Measurements from ENCODE around the gene KANK4.

KANK4 gene
- 0 reads per million in 3 donors for total RNA-seq

DNA sequence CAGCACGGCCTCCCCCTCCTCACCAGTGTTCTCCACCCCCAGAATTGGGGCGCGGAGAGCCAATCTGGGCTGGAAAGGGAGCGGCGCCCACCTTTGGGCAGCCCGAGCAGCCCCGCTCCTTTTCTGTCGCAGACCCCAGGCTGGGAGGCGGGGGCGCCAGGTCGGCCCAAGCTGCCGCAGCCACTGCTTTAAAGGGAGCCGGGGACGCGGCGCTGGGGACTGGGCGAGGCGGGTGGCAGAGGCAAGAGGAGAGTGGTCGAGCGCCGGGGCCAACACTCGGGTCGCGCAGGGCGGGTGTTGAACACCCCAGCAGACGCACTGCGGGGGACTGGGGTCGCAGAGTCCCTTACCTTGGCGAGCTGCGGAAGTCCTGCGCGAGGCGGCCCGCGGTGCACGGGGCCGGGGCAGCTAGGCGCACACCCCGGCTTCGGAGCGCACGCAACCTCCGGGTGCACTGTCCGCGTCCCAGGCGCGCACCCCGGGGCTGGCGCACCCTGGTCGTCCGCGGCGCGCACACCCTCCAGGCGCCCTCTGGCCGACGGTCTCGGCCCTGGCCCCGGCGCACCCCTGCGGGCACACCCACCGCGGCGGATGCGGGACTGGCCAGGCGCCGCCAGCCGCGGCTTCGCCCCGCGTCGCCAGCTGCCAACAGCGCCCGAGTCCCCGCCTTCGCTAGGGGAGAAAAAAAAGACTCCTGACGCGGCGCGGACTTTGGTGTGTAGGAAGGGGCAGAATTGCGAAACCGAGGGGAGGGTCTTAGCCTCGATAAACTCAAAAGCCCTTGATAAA, at the start of gene KANK4:
Gene KANK4, minus strand, starts transcription at position 679 of the 789 bp plus-strand sequence. CDS start 37,870 bp downstream, outside the sequence.
- no peak within 1 kb of the TSS for H3K4me3 ChIP-seq (ENCODE audit: insufficient read depth, low read depth, low read length, poor library complexity, severe bottlenecking)
- no peak for DNase-seq

GRCh38 chr1:62368989-62369388, 49.8 kb upstream of the KANK4 start:
- H3K4me3 ChIP-seq (ENCODE audit: insufficient read depth, low read depth, low read length, poor library complexity, severe bottlenecking) = no peak overlapping the region
- H3K27me3 ChIP-seq (replicated peaks; ENCODE audit: control insufficient read depth, insufficient read depth, low read length, poor library complexity, severe bottlenecking) = no peaks in the 10 kb centered on the region
- no peaks in the 10 kb centered on the region for H3K4me1 ChIP-seq (ENCODE audit: control insufficient read depth, insufficient read depth, low read length, poor library complexity, severe bottlenecking)
- no peak for DNase-seq
- no peaks in the 10 kb centered on the region for H3K9me3 ChIP-seq (ENCODE audit: control insufficient read depth, low read length)
- H3K27ac ChIP-seq (ENCODE audit: insufficient read depth, low read length, poor library complexity, severe bottlenecking) = no peak overlapping the region
- H3K36me3 ChIP-seq (ENCODE audit: control insufficient read depth, insufficient read depth, low read length) = no peaks in the 10 kb centered on the region

More for the DNA sequence above, at the start of gene KANK4:
- H3K9me3 ChIP-seq (ENCODE audit: control insufficient read depth, low read length) = no peaks in the 10 kb centered on the region
- H3K36me3 ChIP-seq (ENCODE audit: control insufficient read depth, insufficient read depth, low read length) = no peaks in the 10 kb centered on the region
- peaks cover 6% of the 10 kb centered on the region for H3K27me3 ChIP-seq (replicated peaks; ENCODE audit: control insufficient read depth, insufficient read depth, low read length, poor library complexity, severe bottlenecking)
- H3K27ac ChIP-seq (ENCODE audit: insufficient read depth, low read length, poor library complexity, severe bottlenecking) = no peak within 1 kb of the TSS
- peaks cover 4% of the 10 kb centered on the region for H3K4me1 ChIP-seq (ENCODE audit: control insufficient read depth, insufficient read depth, low read length, poor library complexity, severe bottlenecking)

DNA sequence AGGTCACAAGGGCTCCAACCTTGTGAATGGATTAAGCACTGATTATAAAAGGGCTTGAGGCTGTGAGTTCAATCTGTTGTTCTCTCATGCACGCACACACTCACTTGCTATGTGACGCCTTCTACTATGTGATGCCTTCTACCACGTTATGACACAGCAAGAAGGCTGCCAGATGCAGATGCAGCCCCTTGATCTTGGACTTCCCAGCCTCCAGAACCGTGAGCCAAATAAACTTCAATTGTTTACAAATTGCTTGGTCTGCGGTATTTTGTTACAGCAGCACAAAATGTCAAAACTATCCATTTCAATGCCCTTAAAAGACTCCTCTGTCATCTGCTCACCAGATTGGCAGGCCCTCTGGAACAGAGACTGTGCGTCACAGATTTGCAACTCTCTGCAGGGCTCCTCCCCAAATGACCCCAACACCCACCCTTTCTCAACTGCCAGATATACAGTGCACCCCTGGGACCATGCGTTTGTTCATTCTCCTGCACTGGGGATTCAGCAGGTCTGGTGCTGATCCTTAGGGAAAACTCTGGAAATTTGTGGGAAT, 47.8 kb upstream of the KANK4 start:
- H3K27me3 ChIP-seq (replicated peaks; ENCODE audit: control insufficient read depth, insufficient read depth, low read length, poor library complexity, severe bottlenecking) = no peaks in the 10 kb centered on the region

GRCh38 chr1:62364721-62365120, 45.5 kb upstream of the KANK4 start:
- no peaks in the 10 kb centered on the region for H3K27me3 ChIP-seq (replicated peaks; ENCODE audit: control insufficient read depth, insufficient read depth, low read length, poor library complexity, severe bottlenecking)
- no peaks in the 10 kb centered on the region for H3K4me1 ChIP-seq (ENCODE audit: control insufficient read depth, insufficient read depth, low read length, poor library complexity, severe bottlenecking)
- H3K9me3 ChIP-seq (ENCODE audit: control insufficient read depth, low read length) = no peaks in the 10 kb centered on the region
- H3K27ac ChIP-seq (ENCODE audit: insufficient read depth, low read length, poor library complexity, severe bottlenecking) = no peak overlapping the region
- DNase-seq = no peak
- no peak overlapping the region for H3K4me3 ChIP-seq (ENCODE audit: insufficient read depth, low read depth, low read length, poor library complexity, severe bottlenecking)
- no peaks in the 10 kb centered on the region for H3K36me3 ChIP-seq (ENCODE audit: control insufficient read depth, insufficient read depth, low read length)

More for the DNA sequence above, 47.8 kb upstream of the KANK4 start:
- H3K4me1 ChIP-seq (ENCODE audit: control insufficient read depth, insufficient read depth, low read length, poor library complexity, severe bottlenecking) = no peaks in the 10 kb centered on the region
- H3K36me3 ChIP-seq (ENCODE audit: control insufficient read depth, insufficient read depth, low read length) = no peaks in the 10 kb centered on the region
- H3K9me3 ChIP-seq (ENCODE audit: control insufficient read depth, low read length) = no peaks in the 10 kb centered on the region
- no peak overlapping the region for H3K27ac ChIP-seq (ENCODE audit: insufficient read depth, low read length, poor library complexity, severe bottlenecking)
- DNase-seq = no peak
- no peak overlapping the region for H3K4me3 ChIP-seq (ENCODE audit: insufficient read depth, low read depth, low read length, poor library complexity, severe bottlenecking)

DNA sequence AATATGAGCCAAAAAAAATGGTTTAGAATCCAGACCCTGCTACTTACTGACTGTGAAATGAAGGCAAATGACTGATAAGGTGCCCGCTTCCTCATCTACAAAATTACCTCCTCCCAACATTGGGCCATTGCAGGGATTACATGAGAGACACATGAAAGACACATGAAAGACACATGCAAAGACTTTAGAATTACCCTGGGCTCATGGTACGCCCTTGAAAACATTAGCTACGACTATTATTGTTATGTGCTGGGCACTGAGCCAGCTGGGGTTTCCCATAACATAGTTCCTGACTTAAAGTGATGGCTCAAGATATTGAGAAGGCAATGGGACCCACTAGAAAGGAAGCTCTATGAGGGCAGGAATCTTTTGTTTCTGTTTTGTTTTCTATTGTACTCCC, 43.7 kb upstream of the KANK4 start:
- no peaks in the 10 kb centered on the region for H3K36me3 ChIP-seq (ENCODE audit: control insufficient read depth, insufficient read depth, low read length)
- no peak overlapping the region for H3K27ac ChIP-seq (ENCODE audit: insufficient read depth, low read length, poor library complexity, severe bottlenecking)
- no peaks in the 10 kb centered on the region for H3K4me1 ChIP-seq (ENCODE audit: control insufficient read depth, insufficient read depth, low read length, poor library complexity, severe bottlenecking)
- no peak overlapping the region for H3K4me3 ChIP-seq (ENCODE audit: insufficient read depth, low read depth, low read length, poor library complexity, severe bottlenecking)
- no peaks in the 10 kb centered on the region for H3K27me3 ChIP-seq (replicated peaks; ENCODE audit: control insufficient read depth, insufficient read depth, low read length, poor library complexity, severe bottlenecking)
- no peak for DNase-seq
- H3K9me3 ChIP-seq (ENCODE audit: control insufficient read depth, low read length) = no peaks in the 10 kb centered on the region

DNA sequence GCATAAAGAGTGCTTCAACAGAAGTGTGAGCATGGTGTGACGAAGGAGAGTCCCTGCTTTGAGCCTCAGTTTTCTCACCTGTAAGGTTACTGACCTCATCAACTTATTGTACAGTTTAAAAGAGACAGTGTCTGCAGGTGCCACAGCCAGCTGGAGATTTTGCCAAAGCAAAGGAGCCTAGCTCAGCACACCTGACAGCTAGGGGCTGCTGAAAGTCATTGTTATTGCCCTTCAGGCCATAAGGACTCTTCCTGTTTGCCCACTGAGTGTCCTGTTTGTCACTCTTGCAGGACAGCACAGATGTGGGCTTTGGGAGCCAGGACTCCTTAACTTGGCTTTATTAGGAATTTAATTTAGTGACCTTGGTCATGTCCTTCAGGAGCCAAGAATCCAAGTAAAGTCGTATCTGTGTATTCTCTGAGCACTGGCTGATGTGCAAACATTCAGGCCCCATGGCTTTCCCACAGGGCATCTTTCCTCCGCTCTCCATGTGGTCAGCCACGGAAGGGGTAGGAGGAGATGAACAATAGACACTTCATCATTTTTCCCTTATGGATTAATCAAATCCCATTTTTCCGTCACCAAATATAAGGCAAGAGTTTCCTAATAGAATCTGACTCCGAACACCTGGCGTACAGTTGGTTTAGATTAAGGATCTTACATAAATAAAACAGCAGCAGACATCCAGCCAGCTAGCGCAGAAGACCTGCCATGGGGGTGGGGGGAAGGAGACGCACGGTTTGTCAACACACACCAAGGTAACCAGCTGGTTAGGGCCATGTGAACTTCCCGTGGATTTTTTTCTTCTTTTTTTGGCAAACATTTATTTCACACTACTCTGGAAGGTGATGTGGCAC, 43.1 kb upstream of the KANK4 start:
- no peak overlapping the region for H3K27ac ChIP-seq (ENCODE audit: insufficient read depth, low read length, poor library complexity, severe bottlenecking)
- H3K9me3 ChIP-seq (ENCODE audit: control insufficient read depth, low read length) = no peaks in the 10 kb centered on the region
- no peak for DNase-seq
- H3K4me3 ChIP-seq (ENCODE audit: insufficient read depth, low read depth, low read length, poor library complexity, severe bottlenecking) = no peak overlapping the region
- no peaks in the 10 kb centered on the region for H3K4me1 ChIP-seq (ENCODE audit: control insufficient read depth, insufficient read depth, low read length, poor library complexity, severe bottlenecking)
- H3K27me3 ChIP-seq (replicated peaks; ENCODE audit: control insufficient read depth, insufficient read depth, low read length, poor library complexity, severe bottlenecking) = no peaks in the 10 kb centered on the region
- H3K36me3 ChIP-seq (ENCODE audit: control insufficient read depth, insufficient read depth, low read length) = no peaks in the 10 kb centered on the region

- no peaks in the 10 kb centered on the region for H3K36me3 ChIP-seq (ENCODE audit: control insufficient read depth, insufficient read depth, low read length)
- no peaks in the 10 kb centered on the region for H3K4me1 ChIP-seq (ENCODE audit: control insufficient read depth, insufficient read depth, low read length, poor library complexity, severe bottlenecking)
- no peak overlapping the region for H3K27ac ChIP-seq (ENCODE audit: insufficient read depth, low read length, poor library complexity, severe bottlenecking)
- no peak for DNase-seq
- H3K4me3 ChIP-seq (ENCODE audit: insufficient read depth, low read depth, low read length, poor library complexity, severe bottlenecking) = no peak overlapping the region
- no peaks in the 10 kb centered on the region for H3K27me3 ChIP-seq (replicated peaks; ENCODE audit: control insufficient read depth, insufficient read depth, low read length, poor library complexity, severe bottlenecking)
- no peaks in the 10 kb centered on the region for H3K9me3 ChIP-seq (ENCODE audit: control insufficient read depth, low read length)
These were observed 42.2 kb upstream of the KANK4 start for GRCh38 chr1:62361431-62361830.

- Histone ChIP-seq H3K4me1 (ENCODE audit: control insufficient read depth, insufficient read depth, low read length, poor library complexity, severe bottlenecking) (no peaks in the 10 kb centered on the region), H3K36me3 (ENCODE audit: control insufficient read depth, insufficient read depth, low read length) (no peaks in the 10 kb centered on the region), H3K27me3 (replicated peaks; ENCODE audit: control insufficient read depth, insufficient read depth, low read length, poor library complexity, severe bottlenecking) (no peaks in the 10 kb centered on the region), H3K4me3 (ENCODE audit: insufficient read depth, low read depth, low read length, poor library complexity, severe bottlenecking) (no peak overlapping the region), H3K9me3 (ENCODE audit: control insufficient read depth, low read length) (no peaks in the 10 kb centered on the region), H3K27ac (ENCODE audit: insufficient read depth, low read length, poor library complexity, severe bottlenecking) (no peak overlapping the region)
- DNase-seq = no peak
These were observed 39.6 kb upstream of the KANK4 start for GRCh38 chr1:62358665-62359373.

DNA sequence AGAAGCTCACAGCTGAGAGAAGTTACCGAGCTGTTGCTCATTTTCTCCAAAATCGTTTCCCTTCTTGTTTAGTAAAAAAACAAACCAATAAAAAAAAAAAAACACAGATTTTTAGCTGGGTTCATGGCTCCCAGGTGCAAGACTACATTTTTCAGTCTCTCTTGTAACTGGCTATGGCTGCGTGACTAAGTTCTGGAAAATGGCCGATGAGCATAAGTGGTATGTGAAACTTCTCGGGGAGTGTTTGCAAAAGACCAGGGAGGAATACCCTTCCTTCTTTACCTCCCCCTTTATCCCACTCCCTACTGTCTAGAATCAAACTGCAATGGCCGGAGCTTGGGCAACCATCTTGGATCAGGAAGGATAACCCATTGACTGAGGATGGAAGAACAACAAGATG, 38.7 kb upstream of the KANK4 start:
- Histone ChIP-seq H3K36me3 (ENCODE audit: control insufficient read depth, insufficient read depth, low read length) (no peaks in the 10 kb centered on the region), H3K4me1 (ENCODE audit: control insufficient read depth, insufficient read depth, low read length, poor library complexity, severe bottlenecking) (no peaks in the 10 kb centered on the region), H3K27ac (ENCODE audit: insufficient read depth, low read length, poor library complexity, severe bottlenecking) (no peak overlapping the region), H3K9me3 (ENCODE audit: control insufficient read depth, low read length) (no peaks in the 10 kb centered on the region), H3K4me3 (ENCODE audit: insufficient read depth, low read depth, low read length, poor library complexity, severe bottlenecking) (no peak overlapping the region), H3K27me3 (replicated peaks; ENCODE audit: control insufficient read depth, insufficient read depth, low read length, poor library complexity, severe bottlenecking) (no peaks in the 10 kb centered on the region)
- no peak for DNase-seq

All from effector memory CD4-positive, alpha-beta T cell (primary cell).